ENCODE data around the gene NR1H3. TPM values are rescaled to one million over a fixed set of nuclear protein-coding genes. Genes with fewer than 3 reads are reported as not detected.

Gene NR1H3
- total RNA-seq, 1 donor from 2014 or later = 3.8 TPM

DNA sequence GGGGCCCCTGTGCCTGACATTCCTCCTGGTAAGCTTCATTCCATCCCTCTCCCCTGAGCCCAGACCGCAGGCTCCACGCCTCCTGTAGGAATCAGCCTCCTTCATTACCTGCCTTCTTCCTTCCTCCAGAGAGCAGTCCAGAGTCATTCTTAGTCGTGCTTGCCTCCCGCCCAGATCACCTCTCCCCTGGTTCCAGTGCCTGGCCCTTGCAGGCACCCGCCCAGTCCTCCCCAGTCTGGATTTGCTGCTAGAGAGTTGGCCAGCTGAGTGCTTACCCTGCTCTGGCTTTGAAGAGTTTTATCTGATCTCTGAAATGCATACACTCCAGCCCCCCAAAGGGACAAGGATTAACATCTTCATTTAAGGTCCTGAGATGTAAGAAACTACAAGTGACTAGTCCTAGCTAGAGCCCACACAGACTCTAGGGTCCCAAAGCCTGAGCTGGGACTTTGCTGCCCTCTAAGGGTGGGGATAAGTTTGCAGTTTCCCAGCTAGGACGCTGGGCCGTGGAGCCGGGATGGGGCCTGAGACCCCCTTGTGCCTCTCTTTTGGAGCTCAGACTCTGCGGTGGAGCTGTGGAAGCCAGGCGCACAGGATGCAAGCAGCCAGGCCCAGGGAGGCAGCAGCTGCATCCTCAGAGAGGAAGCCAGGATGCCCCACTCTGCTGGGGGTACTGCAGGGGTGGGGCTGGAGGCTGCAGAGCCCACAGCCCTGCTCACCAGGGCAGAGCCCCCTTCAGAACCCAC, 1.6 kb downstream of the NR1H3 start:
- DNase-seq (ENCODE audit: low read depth) = no peak
- H3K36me3 ChIP-seq (ENCODE audit: control insufficient read depth, insufficient read depth, low read length) = no peaks in the 10 kb centered on the region
- H3K4me3 ChIP-seq (ENCODE audit: low read depth, low read length) = no peak overlapping the region
- TF ChIP-seq, protein P1, sequence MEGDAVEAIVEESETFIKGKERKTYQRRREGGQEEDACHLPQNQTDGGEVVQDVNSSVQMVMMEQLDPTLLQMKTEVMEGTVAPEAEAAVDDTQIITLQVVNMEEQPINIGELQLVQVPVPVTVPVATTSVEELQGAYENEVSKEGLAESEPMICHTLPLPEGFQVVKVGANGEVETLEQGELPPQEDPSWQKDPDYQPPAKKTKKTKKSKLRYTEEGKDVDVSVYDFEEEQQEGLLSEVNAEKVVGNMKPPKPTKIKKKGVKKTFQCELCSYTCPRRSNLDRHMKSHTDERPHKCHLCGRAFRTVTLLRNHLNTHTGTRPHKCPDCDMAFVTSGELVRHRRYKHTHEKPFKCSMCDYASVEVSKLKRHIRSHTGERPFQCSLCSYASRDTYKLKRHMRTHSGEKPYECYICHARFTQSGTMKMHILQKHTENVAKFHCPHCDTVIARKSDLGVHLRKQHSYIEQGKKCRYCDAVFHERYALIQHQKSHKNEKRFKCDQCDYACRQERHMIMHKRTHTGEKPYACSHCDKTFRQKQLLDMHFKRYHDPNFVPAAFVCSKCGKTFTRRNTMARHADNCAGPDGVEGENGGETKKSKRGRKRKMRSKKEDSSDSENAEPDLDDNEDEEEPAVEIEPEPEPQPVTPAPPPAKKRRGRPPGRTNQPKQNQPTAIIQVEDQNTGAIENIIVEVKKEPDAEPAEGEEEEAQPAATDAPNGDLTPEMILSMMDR (IDR thresholded peaks at IDR 0.05; ENCODE audit: insufficient read depth, low read length, poor library complexity, severe bottlenecking) = peak; percentile 74
- no peaks in the 10 kb centered on the region for H3K27me3 ChIP-seq (ENCODE audit: control insufficient read depth, insufficient read depth, low read length)

DNA sequence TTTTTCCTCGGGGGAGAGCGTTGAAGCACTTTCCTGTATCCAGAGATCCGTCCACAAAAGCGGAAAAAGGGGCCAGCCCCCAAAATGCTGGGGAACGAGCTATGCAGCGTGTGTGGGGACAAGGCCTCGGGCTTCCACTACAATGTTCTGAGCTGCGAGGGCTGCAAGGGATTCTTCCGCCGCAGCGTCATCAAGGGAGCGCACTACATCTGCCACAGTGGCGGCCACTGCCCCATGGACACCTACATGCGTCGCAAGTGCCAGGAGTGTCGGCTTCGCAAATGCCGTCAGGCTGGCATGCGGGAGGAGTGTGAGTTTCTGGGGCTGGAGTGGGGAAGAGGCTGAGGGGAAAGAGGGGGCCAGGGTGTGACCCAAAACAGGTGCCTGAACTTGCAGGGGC, 2.6 kb downstream of the NR1H3 start:
- Histone ChIP-seq H3K36me3 (ENCODE audit: control insufficient read depth, insufficient read depth, low read length) (no peaks in the 10 kb centered on the region), H3K4me3 (ENCODE audit: low read depth, low read length) (no peak overlapping the region), H3K27me3 (ENCODE audit: control insufficient read depth, insufficient read depth, low read length) (no peaks in the 10 kb centered on the region)
- TF ChIP-seq, protein P1 (IDR thresholded peaks at IDR 0.05; ENCODE audit: insufficient read depth, low read length, poor library complexity, severe bottlenecking) = no peak
- no peak for DNase-seq (ENCODE audit: low read depth)

DNA sequence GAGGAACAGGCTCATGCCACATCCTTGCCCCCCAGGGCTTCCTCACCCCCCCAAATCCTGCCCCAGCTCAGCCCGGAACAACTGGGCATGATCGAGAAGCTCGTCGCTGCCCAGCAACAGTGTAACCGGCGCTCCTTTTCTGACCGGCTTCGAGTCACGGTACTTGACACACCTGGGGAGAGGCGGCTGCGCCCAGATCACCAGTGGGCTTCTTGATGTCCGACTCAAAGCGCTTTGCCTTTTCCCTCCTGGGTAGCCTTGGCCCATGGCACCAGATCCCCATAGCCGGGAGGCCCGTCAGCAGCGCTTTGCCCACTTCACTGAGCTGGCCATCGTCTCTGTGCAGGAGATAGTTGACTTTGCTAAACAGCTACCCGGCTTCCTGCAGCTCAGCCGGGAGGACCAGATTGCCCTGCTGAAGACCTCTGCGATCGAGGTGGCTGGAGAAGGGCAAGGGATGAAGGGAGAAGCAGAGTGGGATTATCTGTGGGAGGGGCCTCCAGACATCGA, 3.5 kb downstream of the NR1H3 start:
- TF ChIP-seq, protein P1 (IDR thresholded peaks at IDR 0.05; ENCODE audit: insufficient read depth, low read length, poor library complexity, severe bottlenecking) = no peak
- no peaks in the 10 kb centered on the region for H3K36me3 ChIP-seq (ENCODE audit: control insufficient read depth, insufficient read depth, low read length)
- no peak for DNase-seq (ENCODE audit: low read depth)
- no peak overlapping the region for H3K4me3 ChIP-seq (ENCODE audit: low read depth, low read length)
- H3K27me3 ChIP-seq (ENCODE audit: control insufficient read depth, insufficient read depth, low read length) = no peaks in the 10 kb centered on the region

DNA sequence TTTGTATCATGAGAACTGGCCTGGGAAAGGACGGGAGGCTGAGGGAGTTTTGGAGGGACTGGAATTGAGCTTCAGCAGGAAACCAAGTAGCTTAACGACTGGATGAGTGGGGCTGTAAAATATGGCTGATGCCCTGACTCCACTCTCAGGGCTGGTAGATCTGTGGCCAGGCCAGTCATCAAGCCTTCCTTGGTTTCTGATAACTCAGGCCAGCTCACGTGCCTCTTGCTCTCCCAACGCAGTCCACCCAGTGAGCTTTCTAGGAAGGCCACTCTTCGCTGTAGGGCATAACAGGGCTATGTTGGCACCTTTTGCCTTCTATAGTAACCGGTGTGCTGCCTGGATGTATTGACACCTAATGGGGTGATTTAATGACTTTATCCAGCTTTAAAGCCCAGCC, 6.3 kb downstream of the NR1H3 start:
- no peak overlapping the region for H3K4me3 ChIP-seq (ENCODE audit: low read depth, low read length)
- H3K27me3 ChIP-seq (ENCODE audit: control insufficient read depth, insufficient read depth, low read length) = no peaks in the 10 kb centered on the region
- H3K36me3 ChIP-seq (ENCODE audit: control insufficient read depth, insufficient read depth, low read length) = no peaks in the 10 kb centered on the region
- no peak for DNase-seq (ENCODE audit: low read depth)
- TF ChIP-seq, protein P1 (IDR thresholded peaks at IDR 0.05; ENCODE audit: insufficient read depth, low read length, poor library complexity, severe bottlenecking) = no peak

- TF ChIP-seq, protein P1 (IDR thresholded peaks at IDR 0.05; ENCODE audit: insufficient read depth, low read length, poor library complexity, severe bottlenecking) = no peak
- DNase-seq (ENCODE audit: low read depth) = no peak
These were observed 6.7 kb downstream of the NR1H3 start for GRCh38 chr11:47264521-47264920.

GRCh38 chr11:47267876-47268275, 10.1 kb downstream of the NR1H3 start:
- no peaks in the 10 kb centered on the region for H3K27me3 ChIP-seq (ENCODE audit: control insufficient read depth, insufficient read depth, low read length)
- TF ChIP-seq, protein P1 (IDR thresholded peaks at IDR 0.05; ENCODE audit: insufficient read depth, low read length, poor library complexity, severe bottlenecking) = no peak
- DNase-seq (ENCODE audit: low read depth) = no peak
- H3K4me3 ChIP-seq (ENCODE audit: low read depth, low read length) = no peak overlapping the region
- H3K36me3 ChIP-seq (ENCODE audit: control insufficient read depth, insufficient read depth, low read length) = no peaks in the 10 kb centered on the region

More at GRCh38 chr11:47264521-47264920, 6.7 kb downstream of the NR1H3 start:
- H3K4me3 ChIP-seq (ENCODE audit: low read depth, low read length) = no peak overlapping the region
- no peaks in the 10 kb centered on the region for H3K36me3 ChIP-seq (ENCODE audit: control insufficient read depth, insufficient read depth, low read length)
- H3K27me3 ChIP-seq (ENCODE audit: control insufficient read depth, insufficient read depth, low read length) = no peaks in the 10 kb centered on the region

Measured in kidney epithelial cell (primary cell).